ENCODE data around the gene CTSZ.

The CTSZ gene

GRCh38 chr20:58993332-58994248 is 13.5 kb downstream of the CTSZ start:
- peak; percentile 46 for DNase-seq (ENCODE audit: low spot score)
- no peak for TF ChIP-seq CTCF (IDR thresholded peaks at IDR 0.05; ENCODE audit: extremely low read depth, missing control alignments)

GRCh38 chr20:58992911-58993310 is 14.1 kb downstream of the CTSZ start:
- no peak for DNase-seq (ENCODE audit: low spot score)
- no peak for TF ChIP-seq CTCF (IDR thresholded peaks at IDR 0.05; ENCODE audit: extremely low read depth, missing control alignments)

GRCh38 chr20:58991715-58992114 is 15.3 kb downstream of the CTSZ start:
- no peak for DNase-seq (ENCODE audit: low spot score)
- TF ChIP-seq CTCF (IDR thresholded peaks at IDR 0.05; ENCODE audit: extremely low read depth, missing control alignments), result no peak

GRCh38 chr20:58990651-58991445 is 16.2 kb downstream of the CTSZ start:
- TF ChIP-seq CTCF (IDR thresholded peaks at IDR 0.05; ENCODE audit: extremely low read depth, missing control alignments), result no peak

GRCh38 chr20:58989196-58989595 is 17.9 kb downstream of the CTSZ start:
- no peak for TF ChIP-seq CTCF (IDR thresholded peaks at IDR 0.05; ENCODE audit: extremely low read depth, missing control alignments)
- no peak for DNase-seq (ENCODE audit: low spot score)

More at GRCh38 chr20:58990651-58991445, 16.2 kb downstream of the CTSZ start:
- DNase-seq (ENCODE audit: low spot score), result no peak

- no peak for DNase-seq (ENCODE audit: low spot score)
- no peak for TF ChIP-seq CTCF (IDR thresholded peaks at IDR 0.05; ENCODE audit: extremely low read depth, missing control alignments)
Observed at GRCh38 chr20:58988565-58988882, 18.5 kb downstream of the CTSZ start.

Data from GM20000 (cell line).